Stimulated activated CD4-positive, alpha-beta T cell treated with anti-CD3 and anti-CD28 coated beads, Interleukin-1b, Interleukin-23, amount 100 ng/mL, for 4 hours (primary cell): ENCODE measurements around the gene RGS16.
A peak's percentile ranks its signal among the peaks of the same experiment; 100 is the strongest.

Experiments
- DNase-seq, 2 donors: peaks; one replicate each; pipeline ENCODE4 v3.0.0-alpha.2; 2020; ENCODE audit warnings: low read depth in 2 of 2

RGS16 gene

GRCh38 chr1:182629499-182630096, 25.4 kb upstream of the RGS16 start:
- DNase-seq: peak; percentile 19 to 54

- no peak for DNase-seq
Measured at GRCh38 chr1:182629080-182629479, 24.9 kb upstream of the RGS16 start.

DNA sequence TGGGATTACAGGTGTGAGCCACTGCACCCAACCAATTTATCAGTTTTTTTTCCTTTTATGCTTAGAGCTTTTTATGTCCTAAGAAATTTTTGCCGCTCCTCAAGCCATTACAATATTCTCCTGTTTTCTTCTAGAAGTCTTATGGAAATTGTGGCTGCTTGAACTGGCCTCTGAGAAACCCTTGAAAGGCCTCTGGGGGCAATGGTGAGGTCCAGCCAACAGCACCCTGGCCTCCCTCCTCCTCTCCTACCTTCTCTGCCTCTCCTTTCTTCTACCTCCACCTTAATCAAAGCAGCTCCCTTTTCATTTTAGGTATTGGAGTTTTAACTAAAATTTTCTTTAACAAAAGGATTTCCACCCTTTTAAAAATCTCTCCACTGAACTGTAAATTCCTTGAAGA, 24.5 kb upstream of the RGS16 start:
- no peak for DNase-seq

- DNase-seq: no peak
Measured at GRCh38 chr1:182627622-182628021, 23.4 kb upstream of the RGS16 start.

- DNase-seq: no peak
Measured at GRCh38 chr1:182626527-182626926, 22.3 kb upstream of the RGS16 start.

DNA sequence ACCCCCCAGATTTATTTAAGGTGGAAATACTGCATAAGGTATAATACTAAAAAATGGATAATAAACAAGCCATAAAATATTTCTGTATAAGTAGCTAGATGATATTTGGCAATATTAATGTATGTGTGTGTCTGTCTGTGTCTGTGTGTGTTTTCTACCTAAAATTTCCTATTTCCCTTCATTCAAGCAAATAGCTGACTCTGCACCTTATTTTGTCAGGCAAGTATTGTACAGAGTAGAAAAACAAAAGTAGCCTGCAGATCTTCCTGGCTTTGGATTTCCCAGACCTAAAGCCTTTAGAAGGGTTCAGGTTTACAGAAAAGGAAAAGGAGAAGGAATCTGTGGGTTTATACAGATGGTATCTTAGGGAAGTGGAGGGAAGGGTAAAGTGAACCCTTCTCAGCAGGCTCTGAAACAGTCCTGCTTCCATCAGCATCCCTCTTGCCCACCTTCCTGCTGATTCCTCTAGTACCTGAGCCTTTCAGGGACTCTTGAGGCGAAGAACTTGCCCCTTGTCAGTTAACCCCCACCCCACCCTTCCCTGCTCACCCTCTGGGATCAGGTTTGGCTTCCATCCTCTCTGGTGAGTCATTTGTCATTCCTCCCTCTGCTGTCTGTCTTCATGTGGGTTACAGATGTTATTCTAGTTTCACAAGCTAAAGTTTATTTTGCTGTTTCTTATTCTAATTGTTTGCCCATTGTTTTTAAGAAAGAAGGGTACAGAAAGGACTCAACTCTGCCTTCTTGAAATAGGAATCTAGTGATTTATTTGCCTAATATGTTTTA, 21.7 kb upstream of the RGS16 start:
- no peak for DNase-seq

DNA sequence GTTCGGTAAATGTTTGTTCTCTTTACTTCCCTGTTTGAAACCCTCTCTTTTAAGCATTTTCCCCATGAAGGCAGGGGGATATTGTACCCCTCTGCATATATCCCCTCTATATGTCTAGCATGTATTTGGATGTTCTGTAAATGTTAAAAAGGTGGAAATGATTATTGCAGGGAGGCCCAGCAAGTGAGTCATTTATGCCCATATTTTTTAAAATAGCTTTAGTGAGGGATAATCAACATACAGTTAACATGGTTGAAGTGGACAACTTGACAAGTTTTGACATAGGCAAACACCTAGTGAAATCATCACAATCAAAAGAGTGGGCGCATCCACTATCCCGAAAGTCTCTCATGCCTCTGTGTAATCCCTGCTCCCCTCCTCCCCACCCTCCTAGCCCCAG, 20.8 kb upstream of the RGS16 start:
- no peak for DNase-seq

DNA sequence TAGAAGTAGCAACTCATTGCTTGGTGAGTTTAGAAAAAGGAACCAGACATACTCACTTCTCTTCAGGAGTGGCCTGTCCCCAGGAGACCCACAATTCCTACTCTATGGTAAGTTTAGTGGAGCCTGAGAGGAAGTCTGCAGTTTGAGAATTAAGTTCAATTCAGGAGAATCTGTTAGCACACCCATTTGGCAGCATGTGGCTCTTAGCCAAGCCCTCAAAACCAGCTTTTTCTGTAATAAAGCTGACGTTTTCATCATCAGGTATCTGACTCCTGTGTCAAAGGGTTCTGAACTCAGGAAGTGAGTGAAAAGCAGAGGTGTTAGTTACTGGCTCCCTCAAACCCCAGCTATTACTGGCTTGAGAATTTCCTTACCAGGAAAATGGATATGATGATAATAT, 20.4 kb upstream of the RGS16 start:
- no peak for DNase-seq

GRCh38 chr1:182622901-182623528, 18.8 kb upstream of the RGS16 start:
- no peak for DNase-seq

GRCh38 chr1:182621906-182622305, 17.7 kb upstream of the RGS16 start:
- DNase-seq: no peak

GRCh38 chr1:182620924-182621585, 16.9 kb upstream of the RGS16 start:
- DNase-seq: no peak

- DNase-seq: no peak
Measured at GRCh38 chr1:182617734-182618351, 13.7 kb upstream of the RGS16 start.

DNA sequence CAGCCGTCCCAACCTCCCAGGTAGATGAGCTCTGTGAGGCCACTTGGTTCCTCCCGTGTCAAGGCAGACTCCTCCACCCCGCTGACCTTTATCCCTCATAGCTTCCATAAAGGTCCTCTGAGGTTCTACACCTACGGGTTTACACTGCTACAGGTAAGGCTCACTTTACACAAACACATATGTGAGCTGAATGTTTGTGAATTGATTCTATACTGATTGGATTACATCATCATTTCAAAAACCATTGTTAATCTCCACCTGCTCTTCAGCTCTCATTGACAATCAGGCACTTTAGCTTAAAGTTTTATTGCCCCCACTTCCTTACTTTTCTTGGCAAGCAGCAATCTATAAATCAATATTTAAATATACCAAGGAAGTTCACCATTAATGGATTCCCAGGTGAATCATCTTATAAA, 12.8 kb upstream of the RGS16 start:
- no peak for DNase-seq

- peak; percentile 51 to 67 for DNase-seq
Measured at GRCh38 chr1:182616130-182617013, 12.2 kb upstream of the RGS16 start.

DNA sequence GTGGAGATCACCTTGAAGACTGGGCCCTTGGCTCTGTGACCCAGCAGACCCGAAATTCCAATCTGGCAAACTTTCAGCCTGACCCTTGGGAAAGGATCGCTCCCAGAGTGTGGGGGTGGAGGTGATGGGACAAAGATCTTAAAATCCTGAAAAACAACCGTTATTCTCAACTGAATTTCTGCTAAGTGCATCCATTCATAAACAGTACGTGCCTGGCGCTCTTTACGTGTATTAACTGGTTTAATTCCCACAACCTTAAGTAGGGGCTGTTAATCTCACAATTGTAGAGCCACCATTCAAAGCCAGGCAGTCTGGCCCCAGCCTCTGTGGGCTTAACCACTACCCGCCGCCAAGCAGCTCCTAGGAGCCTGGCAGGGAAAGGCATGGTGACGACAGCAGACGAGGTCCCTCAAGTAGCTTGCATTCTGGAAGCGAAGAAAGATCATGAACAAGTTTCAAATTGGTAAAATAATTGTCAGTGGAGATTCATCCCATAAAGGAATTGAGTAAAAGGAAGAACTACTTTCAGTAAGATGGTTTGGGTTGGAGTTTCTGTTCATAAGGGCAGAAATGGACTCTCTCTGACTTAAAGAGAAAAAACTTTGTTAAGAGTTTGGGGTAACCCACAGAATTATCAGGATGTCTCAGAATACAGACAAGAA, 11.4 kb upstream of the RGS16 start:
- no peak for DNase-seq

- peak; percentile 52 to 67 for DNase-seq
Measured at GRCh38 chr1:182614796-182615454, 10.7 kb upstream of the RGS16 start.

GRCh38 chr1:182611787-182612186, 7.6 kb upstream of the RGS16 start:
- no peak for DNase-seq

GRCh38 chr1:182611326-182611725, 7.1 kb upstream of the RGS16 start:
- DNase-seq: no peak

DNA sequence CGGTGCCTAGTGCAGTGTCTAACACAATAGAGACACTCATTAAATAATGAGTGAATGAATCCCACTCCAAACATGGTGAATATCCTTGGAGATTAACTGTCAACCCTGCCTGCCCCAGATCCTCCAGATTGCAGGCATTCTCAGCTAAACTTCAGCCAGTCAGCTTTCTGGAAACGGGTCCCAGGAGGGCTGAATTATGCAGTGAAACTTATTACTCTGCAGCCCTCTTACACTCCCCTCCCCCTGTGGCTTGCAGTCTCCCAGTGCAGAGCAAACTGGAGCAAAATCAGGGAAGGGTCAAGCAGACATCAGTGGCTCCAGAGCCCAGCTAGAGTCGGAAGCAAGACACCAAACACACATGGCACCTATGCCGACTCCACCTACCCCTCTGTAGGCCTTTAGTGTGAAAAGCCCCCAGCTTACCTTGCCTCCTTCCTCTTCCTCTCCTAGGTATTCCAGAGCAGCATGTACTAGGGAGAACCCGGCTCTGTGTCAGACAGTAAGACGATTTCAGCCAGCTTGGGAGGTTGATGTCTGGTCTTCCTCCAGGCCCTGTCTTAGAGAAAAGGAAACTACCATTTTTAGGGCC, 6.5 kb upstream of the RGS16 start:
- no peak for DNase-seq
